ENCODE data around the gene LPIN1. TPM values are rescaled to one million over a fixed set of nuclear protein-coding genes. Genes with fewer than 3 reads are reported as not detected.

LPIN1 gene
- total and polyA plus RNA-seq, 2 donors (not counting 1 experiment from before 2014, with no cell fraction given) = 36.3 to 99.1 TPM

DNA sequence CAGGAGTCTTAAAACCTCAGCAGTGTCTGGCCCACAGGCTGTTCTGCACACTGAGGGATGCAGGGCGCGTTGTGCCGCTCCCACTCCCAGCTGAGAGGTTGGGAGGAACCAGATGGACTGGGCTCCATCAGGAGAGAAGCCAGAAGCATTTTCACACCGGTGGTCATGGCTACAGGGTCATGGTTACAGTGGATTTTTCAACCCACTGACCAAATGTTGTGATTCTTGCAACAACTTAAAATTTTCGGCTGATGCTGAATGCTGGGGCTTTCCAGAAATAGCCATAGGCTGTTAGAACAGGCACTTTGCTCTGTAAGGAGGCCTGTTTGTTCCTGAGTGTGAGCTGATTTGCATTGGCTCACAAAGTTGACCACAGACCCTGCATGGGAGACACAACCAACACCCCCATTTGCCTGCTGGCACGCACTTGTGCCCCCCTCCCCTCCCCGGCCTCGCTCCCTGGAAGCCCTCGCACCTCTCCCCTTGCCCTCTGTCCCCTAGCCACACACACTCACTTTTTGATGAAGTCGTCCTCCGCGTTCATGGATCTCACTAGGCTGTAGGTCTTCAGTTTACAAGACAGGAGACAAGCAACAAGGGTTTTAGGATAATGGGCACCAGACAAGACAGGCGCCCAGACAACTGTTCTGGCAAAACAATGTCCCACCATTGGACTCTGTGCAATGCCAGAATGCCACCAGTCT, 3.4 kb downstream of the LPIN1 start:
- H3K27ac Mint-ChIP-seq = peak overlapping the region; percentile 95
- Histone ChIP-seq H3K9me3 (ENCODE audit: control extremely low read depth in 1 of 3, control insufficient read depth in 2 of 3, insufficient read depth in 1 of 3, low read length in 2 of 3) (no peaks in the 10 kb centered on the region), H3K9ac (ENCODE audit: low read length) (peak overlapping the region; percentile 66), H3K4me1 (ENCODE audit: control insufficient read depth in 2 of 2, insufficient read depth in 2 of 2, low read length in 2 of 2) (peaks cover 66 to 90% of the 10 kb centered on the region in 2 donors), H3K4me3 (ENCODE audit: control extremely low read depth in 1 of 5, extremely low read depth in 1 of 5, insufficient read depth in 1 of 5, low read depth in 2 of 5, low read length in 4 of 5) (peak overlapping the region in 1 of 5 experiments; percentile 85), H4K20me1 (ENCODE audit: control insufficient read depth, insufficient read depth, low read length, poor library complexity, severe bottlenecking) (peaks cover 36% of the 10 kb centered on the region), H3K36me3 (replicated peaks in 1 of 2; ENCODE audit: control extremely low read depth in 1 of 2, control insufficient read depth in 1 of 2, extremely low read depth in 1 of 2, insufficient read depth in 2 of 2, low read length in 1 of 2) (no peaks in the 10 kb centered on the region), H3K27ac (ENCODE audit: low read length in 2 of 2) (peak overlapping the region; percentile 70 to 90), H3K79me2 (ENCODE audit: control insufficient read depth, insufficient read depth, low read length) (peaks cover 81% of the 10 kb centered on the region), H2AFZ (ENCODE audit: insufficient read depth, low read depth, low read length, poor library complexity, severe bottlenecking) (no peak overlapping the region), H3K4me2 (replicated peaks; ENCODE audit: low read depth, low read length, poor library complexity, severe bottlenecking) (peak overlapping the region; percentile 94), H3K27me3 (replicated peaks in 1 of 4; ENCODE audit: control extremely low read depth in 1 of 4, control insufficient read depth in 3 of 4, insufficient read depth in 4 of 4, low read length in 3 of 4) (no peaks in the 10 kb centered on the region)
- peaks cover 82% of the 10 kb centered on the region for H3K4me1 Mint-ChIP-seq
- peak; percentile 68 for DNase-seq
- no peaks in the 10 kb centered on the region for H3K27me3 Mint-ChIP-seq
- no peaks in the 10 kb centered on the region for H3K9me3 Mint-ChIP-seq (ENCODE audit: insufficient read depth)
- peak overlapping the region; percentile 92 for H3K4me3 Mint-ChIP-seq
- TF ChIP-seq, protein P1, sequence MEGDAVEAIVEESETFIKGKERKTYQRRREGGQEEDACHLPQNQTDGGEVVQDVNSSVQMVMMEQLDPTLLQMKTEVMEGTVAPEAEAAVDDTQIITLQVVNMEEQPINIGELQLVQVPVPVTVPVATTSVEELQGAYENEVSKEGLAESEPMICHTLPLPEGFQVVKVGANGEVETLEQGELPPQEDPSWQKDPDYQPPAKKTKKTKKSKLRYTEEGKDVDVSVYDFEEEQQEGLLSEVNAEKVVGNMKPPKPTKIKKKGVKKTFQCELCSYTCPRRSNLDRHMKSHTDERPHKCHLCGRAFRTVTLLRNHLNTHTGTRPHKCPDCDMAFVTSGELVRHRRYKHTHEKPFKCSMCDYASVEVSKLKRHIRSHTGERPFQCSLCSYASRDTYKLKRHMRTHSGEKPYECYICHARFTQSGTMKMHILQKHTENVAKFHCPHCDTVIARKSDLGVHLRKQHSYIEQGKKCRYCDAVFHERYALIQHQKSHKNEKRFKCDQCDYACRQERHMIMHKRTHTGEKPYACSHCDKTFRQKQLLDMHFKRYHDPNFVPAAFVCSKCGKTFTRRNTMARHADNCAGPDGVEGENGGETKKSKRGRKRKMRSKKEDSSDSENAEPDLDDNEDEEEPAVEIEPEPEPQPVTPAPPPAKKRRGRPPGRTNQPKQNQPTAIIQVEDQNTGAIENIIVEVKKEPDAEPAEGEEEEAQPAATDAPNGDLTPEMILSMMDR (IDR thresholded peaks at IDR 0.05) = no peak
- TF ChIP-seq EZH2 (IDR thresholded peaks at IDR 0.05; ENCODE audit: borderline replicate concordance, insufficient read depth, low read depth, low read length, poor library complexity, severe bottlenecking) = no peak
- ChIA-PET POLR2A (no interaction called here), CTCF (interaction anchor here (0.9 to 24.5 kb wide), 3 partner anchors 32 to 62 kb away, joined by 3 to 411 read pairs (median 12); no protein-coding TSS in a partner anchor)
- peak; percentile 2 for ATAC-seq (ENCODE audit: low read depth)
- intact Hi-C loops (cut with micrococcal nuclease) = loop anchor here (5.0 to 10.0 kb wide), 5 partner anchors 47 to 1305 kb away; partner anchors contain the start of gene ODC1
- WGBS (ENCODE audit: insufficient coverage) = 41% methylated on average over 13 of the region's 13 CpGs

DNA sequence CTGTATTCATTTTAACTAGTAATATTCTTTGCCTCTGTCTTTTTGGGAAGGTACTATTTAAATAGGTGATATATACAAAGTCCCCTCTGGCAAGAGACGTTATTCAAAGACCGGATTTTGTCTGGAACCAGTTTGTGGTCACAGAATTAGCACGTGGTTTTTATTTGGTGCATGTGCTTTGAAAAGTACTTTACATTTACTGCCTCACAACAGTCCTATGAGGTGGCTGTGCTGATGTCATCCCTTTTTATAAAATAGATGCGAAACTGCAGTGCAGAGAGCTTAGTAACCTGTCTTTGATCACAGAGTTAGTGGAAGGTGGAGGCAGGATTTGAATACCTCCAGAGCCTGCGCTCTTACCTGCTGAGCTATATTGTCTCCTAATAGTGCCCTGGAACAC, 4.0 kb downstream of the LPIN1 start:
- H3K4me1 ChIP-seq (ENCODE audit: control insufficient read depth in 2 of 2, insufficient read depth in 2 of 2, low read length in 2 of 2) = peaks cover 70 to 90% of the 10 kb centered on the region in 2 donors
- no peaks in the 10 kb centered on the region for H3K36me3 ChIP-seq (replicated peaks in 1 of 2; ENCODE audit: control extremely low read depth in 1 of 2, control insufficient read depth in 1 of 2, extremely low read depth in 1 of 2, insufficient read depth in 2 of 2, low read length in 1 of 2)
- H4K20me1 ChIP-seq (ENCODE audit: control insufficient read depth, insufficient read depth, low read length, poor library complexity, severe bottlenecking) = peaks cover 36% of the 10 kb centered on the region
- TF ChIP-seq, protein P1 (IDR thresholded peaks at IDR 0.05) = no peak
- no peak for TF ChIP-seq EZH2 (IDR thresholded peaks at IDR 0.05; ENCODE audit: borderline replicate concordance, insufficient read depth, low read depth, low read length, poor library complexity, severe bottlenecking)
- no peaks in the 10 kb centered on the region for H3K9me3 Mint-ChIP-seq (ENCODE audit: insufficient read depth)
- no peak overlapping the region for H2AFZ ChIP-seq (ENCODE audit: insufficient read depth, low read depth, low read length, poor library complexity, severe bottlenecking)
- peak; percentile 16 for ATAC-seq (ENCODE audit: low read depth)
- H3K9ac ChIP-seq (ENCODE audit: low read length) = peak overlapping the region; percentile 66
- no CpG with 5 or more reads among the region's 5 CpGs for WGBS (ENCODE audit: insufficient coverage)
- no peaks in the 10 kb centered on the region for H3K27me3 Mint-ChIP-seq
- peak overlapping the region; percentile 94 for H3K4me2 ChIP-seq (replicated peaks; ENCODE audit: low read depth, low read length, poor library complexity, severe bottlenecking)
- no peaks in the 10 kb centered on the region for H3K27me3 ChIP-seq (replicated peaks in 1 of 4; ENCODE audit: control extremely low read depth in 1 of 4, control insufficient read depth in 3 of 4, insufficient read depth in 4 of 4, low read length in 3 of 4)
- peaks cover 84% of the 10 kb centered on the region for H3K4me1 Mint-ChIP-seq
- ChIA-PET POLR2A (no interaction called here), CTCF (interaction anchor here (0.9 to 24.5 kb wide), 4 partner anchors 8 to 62 kb away, joined by 3 to 411 read pairs (median 28); no protein-coding TSS in a partner anchor)
- peak overlapping the region; percentile 95 for H3K27ac Mint-ChIP-seq
- H3K27ac ChIP-seq (ENCODE audit: low read length in 2 of 2) = peak overlapping the region; percentile 70 to 90
- no peaks in the 10 kb centered on the region for H3K9me3 ChIP-seq (ENCODE audit: control extremely low read depth in 1 of 3, control insufficient read depth in 2 of 3, insufficient read depth in 1 of 3, low read length in 2 of 3)
- H3K4me3 Mint-ChIP-seq = peak overlapping the region; percentile 92
- peak; percentile 82 for DNase-seq
- H3K4me3 ChIP-seq (ENCODE audit: control extremely low read depth in 1 of 5, extremely low read depth in 1 of 5, insufficient read depth in 1 of 5, low read depth in 2 of 5, low read length in 4 of 5) = no peak overlapping the region
- intact Hi-C loops (cut with micrococcal nuclease) = loop anchor here (5.0 to 10.0 kb wide), 5 partner anchors 48 to 1306 kb away; partner anchors contain the start of gene ODC1
- peaks cover 80% of the 10 kb centered on the region for H3K79me2 ChIP-seq (ENCODE audit: control insufficient read depth, insufficient read depth, low read length)

Data from B cell (primary cell).